ENCODE data around the gene NR3C2.

GRCh38 chr4:148069895-148070178, 372.4 kb downstream of the NR3C2 start:
- TF ChIP-seq CTCF (IDR thresholded peaks at IDR 0.05) (no peak), REST (IDR thresholded peaks at IDR 0.05; ENCODE audit: insufficient read depth in 1 of 2, low read depth in 2 of 2, low read length in 1 of 2) (no peak), SIN3A (IDR thresholded peaks at IDR 0.05; ENCODE audit: borderline replicate concordance, insufficient read depth, low read depth, low read length) (no peak), POLR2AphosphoS5 (IDR thresholded peaks at IDR 0.05; ENCODE audit: low read depth, low read length) (no peak)

Data from Panc1 (cell line).